CD4-positive, CD25-positive, alpha-beta regulatory T cell (primary cell): ENCODE measurements around the gene DNAH14. TPM values are rescaled to one million over a fixed set of nuclear protein-coding genes. Genes with fewer than 3 reads are reported as not detected.
"Not testable (repeated sequence)": the region's sequence is repeated elsewhere in the genome, so short reads cannot be mapped to it uniquely, and the experiment has no call there.

Source experiments
- ATAC-seq, 2 donors: fragments of 150-1000 bp; cut with Tn5 transposase; one replicate each; pipeline ENCODE4 v1.10.0; 2021; ENCODE audit warnings: low read depth in 2 of 2, moderate number of reproducible peaks in 2 of 2, moderate library complexity in 1 of 2
- DNase-seq, 3 donors: peaks; one replicate each; pipeline versions ENCODE4 v3.0.0 to v3.0.0-alpha.2; 2012 to 2022; ENCODE audit warnings: mixed read lengths in 1 of 3
- H3K27ac ChIP-seq: one replicate; pipeline ENCODE4 v1.7.0; 2013; ENCODE audit warnings: mild to moderate bottlenecking, low read length; ENCODE audit not compliant: insufficient read depth, poor library complexity, severe bottlenecking
- H3K27me3 ChIP-seq: one replicate; pipeline ENCODE4 v1.7.0; 2013; ENCODE audit warnings: low read length; ENCODE audit not compliant: control insufficient read depth, insufficient read depth
- H3K36me3 ChIP-seq: one replicate; pipeline ENCODE4 v1.7.0; 2013; ENCODE audit warnings: mild to moderate bottlenecking, low read length, moderate library complexity; ENCODE audit not compliant: control insufficient read depth, insufficient read depth
- H3K4me1 ChIP-seq: 2 replicates; pipeline ENCODE4 v1.7.0; 2013; ENCODE audit warnings: mild to moderate bottlenecking, low read length; ENCODE audit not compliant: insufficient read depth, control insufficient read depth, poor library complexity, severe bottlenecking
- H3K4me3 ChIP-seq: one replicate; pipeline ENCODE4 v1.7.0; 2013; ENCODE audit warnings: low read depth, mild to moderate bottlenecking, low read length, moderate library complexity
- H3K9me3 ChIP-seq, 2 experiments: 1 replicate in 1 of 2; 2 replicates in 1 of 2; pipeline ENCODE4 v1.7.0; 2013; ENCODE audit warnings: low read length in 2 of 2, mild to moderate bottlenecking in 1 of 2, moderate library complexity in 1 of 2; ENCODE audit not compliant: control insufficient read depth in 2 of 2
- H3K27ac Mint-ChIP-seq, 3 donors: one replicate each; pipeline ENCODE4 v1.8.0; 2020 to 2022; ENCODE audit warnings: mild to moderate bottlenecking in 3 of 3, mixed read lengths in 3 of 3, moderate library complexity in 2 of 3
- H3K27me3 Mint-ChIP-seq: one replicate; pipeline ENCODE4 v1.8.0; 2022; ENCODE audit warnings: mild to moderate bottlenecking, mixed read lengths
- H3K36me3 Mint-ChIP-seq: one replicate; pipeline ENCODE4 v1.8.0; 2020; ENCODE audit warnings: mixed read lengths
- H3K4me1 Mint-ChIP-seq, 4 donors: one replicate each; pipeline ENCODE4 v1.8.0; 2020 to 2022; ENCODE audit warnings: mixed read lengths in 4 of 4, mild to moderate bottlenecking in 1 of 4
- H3K4me3 Mint-ChIP-seq, 4 donors: one replicate each; pipeline ENCODE4 v1.8.0; 2020 to 2022; ENCODE audit warnings: mild to moderate bottlenecking in 4 of 4, mixed read lengths in 4 of 4, moderate library complexity in 3 of 4
- H3K9me3 Mint-ChIP-seq, 7 donors: one replicate each; pipeline ENCODE4 v1.8.0; 2020 to 2022; ENCODE audit warnings: mixed read lengths in 7 of 7, mild to moderate bottlenecking in 3 of 7, moderate library complexity in 2 of 7
- polyA plus RNA-seq, 4 donors: library from polyadenylated mRNA; unstranded; fragments of 300-500 nt; fragmentation: Illumina TruSeq; gene quantifications; one replicate each; pipeline ENCODE4 v1.2.3, GENCODE V29; 2021
- total RNA-seq: library from RNA; stranded (reverse); gene quantifications from one replicate; pipeline ENCODE4 v1.2.3, GENCODE V29; 2022

Gene DNAH14
- total and polyA plus RNA-seq, 5 donors from 2014 or later, result 0.02 to 0.13 TPM; not detected in 3

- no peaks in the 10 kb centered on the region for H3K36me3 ChIP-seq
Measured at GRCh38 chr1:224959656-224960055, 30.2 kb downstream of the DNAH14 start.

GRCh38 chr1:224980181-224980580 lies 50.7 kb downstream of the DNAH14 start:
- H3K4me1 Mint-ChIP-seq, result no peaks in the 10 kb centered on the region
- Histone ChIP-seq H3K4me3 (no peak overlapping the region), H3K36me3 (no peaks in the 10 kb centered on the region), H3K27ac (no peak overlapping the region), H3K4me1 (no peaks in the 10 kb centered on the region), H3K27me3 (no peaks in the 10 kb centered on the region), H3K9me3 (no peaks in the 10 kb centered on the region)
- no peak overlapping the region for H3K4me3 Mint-ChIP-seq
- no peaks in the 10 kb centered on the region for H3K36me3 Mint-ChIP-seq
- H3K27ac Mint-ChIP-seq, result no peak overlapping the region
- H3K9me3 Mint-ChIP-seq, result peaks cover 0 to 2% (median 0%) of the 10 kb centered on the region in 7 donors
- no peak for DNase-seq
- ATAC-seq, result no peak
- peaks cover 4% of the 10 kb centered on the region for H3K27me3 Mint-ChIP-seq

More at GRCh38 chr1:224959656-224960055, 30.2 kb downstream of the DNAH14 start:
- DNase-seq (no peak), ATAC-seq (no peak)
- no peak overlapping the region for H3K4me3 ChIP-seq
- H3K9me3 ChIP-seq, result no peaks in the 10 kb centered on the region
- no peak overlapping the region for H3K4me3 Mint-ChIP-seq
- H3K4me1 ChIP-seq, result no peaks in the 10 kb centered on the region
- H3K36me3 Mint-ChIP-seq, result no peaks in the 10 kb centered on the region
- peaks cover 0 to 2% (median 0%) of the 10 kb centered on the region in 7 donors for H3K9me3 Mint-ChIP-seq
- no peak overlapping the region for H3K27ac Mint-ChIP-seq
- H3K27ac ChIP-seq, result no peak overlapping the region
- no peaks in the 10 kb centered on the region for H3K4me1 Mint-ChIP-seq
- H3K27me3 Mint-ChIP-seq, result peaks cover 8% of the 10 kb centered on the region
- H3K27me3 ChIP-seq, result no peaks in the 10 kb centered on the region

GRCh38 chr1:224981922-224982354 lies 52.5 kb downstream of the DNAH14 start:
- H3K27ac Mint-ChIP-seq, result not testable (repeated sequence)

GRCh38 chr1:224988042-224988441 lies 58.6 kb downstream of the DNAH14 start:
- no peak overlapping the region for H3K4me3 ChIP-seq
- Mint-ChIP-seq H3K4me3 (no peak overlapping the region), H3K27me3 (no peaks in the 10 kb centered on the region), H3K27ac (no peak overlapping the region), H3K9me3 (peaks cover 0 to 9% (median 3%) of the 10 kb centered on the region in 7 donors), H3K4me1 (no peaks in the 10 kb centered on the region), H3K36me3 (no peaks in the 10 kb centered on the region)
- DNase-seq (no peak), ATAC-seq (no peak)
- H3K27me3 ChIP-seq, result no peaks in the 10 kb centered on the region
- no peaks in the 10 kb centered on the region for H3K36me3 ChIP-seq
- no peak overlapping the region for H3K27ac ChIP-seq
- no peaks in the 10 kb centered on the region for H3K9me3 ChIP-seq
- no peaks in the 10 kb centered on the region for H3K4me1 ChIP-seq

More at GRCh38 chr1:224981922-224982354, 52.5 kb downstream of the DNAH14 start:
- not testable (repeated sequence) for H3K4me3 Mint-ChIP-seq, H3K27me3 Mint-ChIP-seq, H3K36me3 Mint-ChIP-seq, H3K36me3 ChIP-seq, H3K9me3 ChIP-seq, H3K4me3 ChIP-seq, H3K27me3 ChIP-seq, H3K4me1 ChIP-seq, H3K9me3 Mint-ChIP-seq, H3K4me1 Mint-ChIP-seq, H3K27ac ChIP-seq, DNase-seq, ATAC-seq

- H3K27ac ChIP-seq, result no peak overlapping the region
- Mint-ChIP-seq H3K27me3 (no peaks in the 10 kb centered on the region), H3K9me3 (peaks cover 0 to 9% (median 3%) of the 10 kb centered on the region in 7 donors), H3K27ac (no peak overlapping the region), H3K4me1 (no peaks in the 10 kb centered on the region), H3K36me3 (no peaks in the 10 kb centered on the region), H3K4me3 (no peak overlapping the region)
- H3K4me1 ChIP-seq, result no peaks in the 10 kb centered on the region
- no peaks in the 10 kb centered on the region for H3K9me3 ChIP-seq
- no peak for ATAC-seq
- DNase-seq, result no peak
- no peaks in the 10 kb centered on the region for H3K36me3 ChIP-seq
- no peaks in the 10 kb centered on the region for H3K27me3 ChIP-seq
- H3K4me3 ChIP-seq, result no peak overlapping the region
Measured at GRCh38 chr1:224989615-224990014, 60.1 kb downstream of the DNAH14 start.

- H3K9me3 ChIP-seq, H3K4me1 ChIP-seq, H3K27ac ChIP-seq, H3K4me1 Mint-ChIP-seq, H3K36me3 ChIP-seq, ATAC-seq, H3K36me3 Mint-ChIP-seq, H3K27ac Mint-ChIP-seq, DNase-seq, H3K4me3 ChIP-seq, H3K27me3 Mint-ChIP-seq, H3K4me3 Mint-ChIP-seq, H3K27me3 ChIP-seq: not testable (repeated sequence)
- peaks cover 3 to 12% (median 8%) of the 10 kb centered on the region in 7 donors for H3K9me3 Mint-ChIP-seq
Measured at GRCh38 chr1:224991550-224991949, 62.1 kb downstream of the DNAH14 start.

- H3K4me3 ChIP-seq, result no peak overlapping the region
- no peaks in the 10 kb centered on the region for H3K4me1 Mint-ChIP-seq
- no peaks in the 10 kb centered on the region for H3K36me3 Mint-ChIP-seq
- H3K4me1 ChIP-seq, result no peaks in the 10 kb centered on the region
- DNase-seq (no peak), ATAC-seq (no peak)
- H3K27me3 ChIP-seq, result no peaks in the 10 kb centered on the region
- H3K36me3 ChIP-seq, result no peaks in the 10 kb centered on the region
- peaks cover 0 to 20% (median 3%) of the 10 kb centered on the region in 7 donors for H3K9me3 Mint-ChIP-seq
- H3K27ac ChIP-seq, result no peak overlapping the region
- H3K27ac Mint-ChIP-seq, result no peak overlapping the region
- no peak overlapping the region for H3K4me3 Mint-ChIP-seq
- H3K9me3 ChIP-seq, result peaks cover 3 to 7% of the 10 kb centered on the region in 2 experiments
- H3K27me3 Mint-ChIP-seq, result no peaks in the 10 kb centered on the region
Measured at GRCh38 chr1:224995602-224996001, 66.1 kb downstream of the DNAH14 start.

GRCh38 chr1:224996266-224996665 lies 66.8 kb downstream of the DNAH14 start:
- Mint-ChIP-seq H3K9me3 (peaks cover 0 to 20% (median 3%) of the 10 kb centered on the region in 7 donors), H3K27me3 (no peaks in the 10 kb centered on the region), H3K4me1 (no peaks in the 10 kb centered on the region), H3K27ac (no peak overlapping the region), H3K36me3 (no peaks in the 10 kb centered on the region), H3K4me3 (no peak overlapping the region)
- H3K9me3 ChIP-seq, result peaks cover 3 to 7% of the 10 kb centered on the region in 2 experiments
- H3K27me3 ChIP-seq, result no peaks in the 10 kb centered on the region
- H3K4me1 ChIP-seq, result no peaks in the 10 kb centered on the region
- ATAC-seq (no peak), DNase-seq (no peak)
- H3K4me3 ChIP-seq, result no peak overlapping the region
- no peaks in the 10 kb centered on the region for H3K36me3 ChIP-seq
- H3K27ac ChIP-seq, result no peak overlapping the region
